BLaER1 treated with 17β-estradiol and CSF1 and Interleukin-3, amounts not matched to agents 10 nM and 100 nM (cell line): Measurements from ENCODE around the gene PTPRM.

Experiments used
- H3K27ac ChIP-seq, 11 experiments: shearing (Covaris generic); formaldehyde crosslinking; 2 replicates each; pipeline ENCODE4 v1.8.1; 2022
- H3K27me3 ChIP-seq, 11 experiments: shearing (Covaris generic); formaldehyde crosslinking; 2 replicates each; pipeline ENCODE4 v1.8.1; 2022
- H3K36me3 ChIP-seq, 11 experiments: shearing (Covaris generic); formaldehyde crosslinking; 2 replicates each; pipeline ENCODE4 v1.8.1; 2022
- H3K4me1 ChIP-seq, 10 experiments: shearing (Covaris generic); formaldehyde crosslinking; 2 replicates each; pipeline ENCODE4 v1.8.1; 2022
- H3K4me2 ChIP-seq, 11 experiments: shearing (Covaris generic); formaldehyde crosslinking; 2 replicates each; pipeline ENCODE4 v1.8.1; 2022
- H3K4me3 ChIP-seq, 10 experiments: shearing (Covaris generic); formaldehyde crosslinking; 2 replicates each; pipeline ENCODE4 v1.8.1; 2022
- H3K9ac ChIP-seq, 11 experiments: shearing (Covaris generic); formaldehyde crosslinking; 2 replicates each; pipeline ENCODE4 v1.8.1; 2022
- H3K9me3 ChIP-seq, 11 experiments: shearing (Covaris generic); formaldehyde crosslinking; replicated peaks in 1 of 11; 2 replicates each; pipeline ENCODE4 v1.8.1; 2022
- H4K20me1 ChIP-seq, 11 experiments: shearing (Covaris generic); formaldehyde crosslinking; 2 replicates each; pipeline ENCODE4 v1.8.1; 2022
- Cebpa-rat ChIP-seq, 11 experiments: shearing (Covaris generic); IDR thresholded peaks; 2 replicates each; pipeline ENCODE4 v1.8.1; 2022

PTPRM gene

DNA sequence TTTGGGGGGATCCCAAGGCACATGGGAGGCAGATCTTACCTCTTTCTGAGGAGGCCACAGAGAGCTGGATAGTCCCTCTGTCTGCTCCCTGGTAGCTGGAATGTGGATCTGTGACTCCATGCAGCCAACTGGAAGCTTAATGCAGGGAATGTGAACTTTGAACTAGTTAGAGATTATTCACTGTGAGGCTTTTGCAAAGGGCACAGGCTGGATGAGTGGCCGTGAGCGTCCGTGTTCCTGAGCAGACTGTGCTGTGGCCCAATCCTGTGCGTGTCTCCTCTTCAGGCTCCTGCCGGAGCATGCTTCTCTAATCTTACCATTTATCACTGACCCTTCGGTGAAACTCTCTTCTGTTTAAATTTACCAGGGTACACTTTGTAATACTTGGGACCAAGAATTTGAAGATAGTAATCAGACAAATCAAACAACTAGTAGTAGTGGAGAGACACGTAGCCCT is 187.6 kb downstream of the PTPRM start:
- no peaks in the 10 kb centered on the region for H3K4me1 ChIP-seq
- H3K4me3 ChIP-seq = no peak overlapping the region
- no peaks in the 10 kb centered on the region for H3K9me3 ChIP-seq
- no peak overlapping the region for H3K9ac ChIP-seq
- H3K27ac ChIP-seq = no peak overlapping the region
- no peak for TF ChIP-seq Cebpa-rat (IDR thresholded peaks at IDR 0.05)
- H3K36me3 ChIP-seq = no peaks in the 10 kb centered on the region
- H3K4me2 ChIP-seq = no peak overlapping the region
- H3K27me3 ChIP-seq = no peaks in the 10 kb centered on the region
- no peaks in the 10 kb centered on the region for H4K20me1 ChIP-seq

DNA sequence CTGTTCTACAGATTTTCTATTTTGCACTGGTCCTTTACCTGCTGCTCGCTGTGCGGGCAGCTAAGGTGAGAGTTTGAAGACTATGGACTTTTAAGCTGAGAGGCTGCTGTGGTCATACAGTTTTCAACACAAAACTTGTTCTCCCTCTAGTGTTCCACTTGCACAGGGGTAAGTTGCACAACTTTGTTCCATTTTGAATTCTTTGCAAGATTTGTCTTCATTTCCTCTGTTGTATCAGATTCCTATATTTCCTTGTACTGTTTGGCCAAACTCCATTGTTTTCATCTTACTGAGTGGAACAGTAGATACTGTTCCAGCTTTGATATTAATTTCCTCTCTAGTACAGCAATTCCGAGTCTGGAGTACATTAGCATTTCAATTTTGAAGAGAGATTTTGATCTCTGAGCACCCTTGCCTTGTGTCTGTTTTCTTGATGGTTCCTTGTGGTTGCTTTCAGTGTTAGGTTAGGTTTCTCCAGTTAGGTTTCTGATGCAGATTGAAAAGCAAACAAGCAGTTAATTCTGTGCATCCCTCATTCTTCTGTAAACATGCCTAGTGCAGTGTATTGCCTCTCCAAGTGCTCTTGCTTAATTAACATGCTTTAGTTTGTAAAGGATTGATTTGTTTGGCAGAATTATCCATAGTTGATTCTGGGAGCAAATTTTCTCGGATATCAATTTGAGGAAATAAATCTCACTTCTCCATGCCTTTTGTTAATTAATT is 188.8 kb downstream of the PTPRM start:
- no peak overlapping the region for H3K4me3 ChIP-seq
- H3K9me3 ChIP-seq = no peaks in the 10 kb centered on the region
- H3K27me3 ChIP-seq = no peaks in the 10 kb centered on the region
- H3K4me2 ChIP-seq = no peak overlapping the region
- TF ChIP-seq Cebpa-rat (IDR thresholded peaks at IDR 0.05) = no peak
- no peak overlapping the region for H3K27ac ChIP-seq
- H3K36me3 ChIP-seq = no peaks in the 10 kb centered on the region
- H4K20me1 ChIP-seq = no peaks in the 10 kb centered on the region
- H3K9ac ChIP-seq = no peak overlapping the region
- no peaks in the 10 kb centered on the region for H3K4me1 ChIP-seq

DNA sequence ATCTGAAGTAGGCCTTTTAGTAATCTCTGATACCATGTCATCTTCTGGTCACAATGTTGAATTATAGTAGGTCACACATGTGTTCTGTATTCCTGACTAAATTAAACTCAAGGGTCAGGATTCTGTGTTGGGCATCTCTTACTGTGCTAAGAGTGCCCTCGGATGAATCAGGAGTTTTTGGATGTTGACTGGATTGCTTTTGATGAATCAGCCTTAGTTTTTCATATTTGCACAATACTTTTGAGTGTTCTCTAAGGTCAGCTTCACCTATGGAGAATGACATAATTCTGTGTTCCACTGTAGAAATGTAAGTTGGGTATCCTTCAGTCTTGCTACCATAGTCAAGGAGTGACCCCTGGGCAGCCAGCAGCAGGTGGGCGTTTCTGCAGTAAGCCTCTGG is 190.1 kb downstream of the PTPRM start:
- H3K27ac ChIP-seq = no peak overlapping the region
- no peaks in the 10 kb centered on the region for H4K20me1 ChIP-seq
- no peaks in the 10 kb centered on the region for H3K36me3 ChIP-seq
- H3K9ac ChIP-seq = no peak overlapping the region
- no peak overlapping the region for H3K4me3 ChIP-seq
- no peaks in the 10 kb centered on the region for H3K4me1 ChIP-seq
- H3K27me3 ChIP-seq = no peaks in the 10 kb centered on the region
- no peaks in the 10 kb centered on the region for H3K9me3 ChIP-seq
- no peak for TF ChIP-seq Cebpa-rat (IDR thresholded peaks at IDR 0.05)
- H3K4me2 ChIP-seq = no peak overlapping the region

DNA sequence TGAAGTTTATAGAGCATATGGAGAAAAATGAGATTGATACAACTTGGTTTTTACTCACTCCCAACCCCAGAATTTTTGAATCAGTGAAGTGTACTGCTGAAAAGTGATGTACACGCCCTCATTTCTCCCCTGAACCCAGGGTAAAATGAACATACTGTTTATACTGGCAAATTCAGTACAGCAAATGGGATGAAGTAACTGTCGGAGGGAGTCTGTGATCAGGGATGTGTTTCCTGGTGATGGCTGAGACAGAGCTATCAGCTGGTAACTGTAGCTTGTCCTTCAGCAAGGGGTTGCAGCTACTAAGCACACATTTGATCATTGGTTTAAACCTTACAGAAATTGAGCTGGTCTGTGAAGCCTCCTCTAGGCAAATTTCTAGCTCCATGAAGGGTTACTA is 191.6 kb downstream of the PTPRM start:
- Histone ChIP-seq H3K4me1 (no peaks in the 10 kb centered on the region), H3K36me3 (no peaks in the 10 kb centered on the region), H4K20me1 (no peaks in the 10 kb centered on the region), H3K9ac (no peak overlapping the region), H3K9me3 (no peaks in the 10 kb centered on the region), H3K4me3 (no peak overlapping the region), H3K4me2 (no peak overlapping the region), H3K27ac (no peak overlapping the region), H3K27me3 (no peaks in the 10 kb centered on the region)
- TF ChIP-seq Cebpa-rat (IDR thresholded peaks at IDR 0.05) = no peak

DNA sequence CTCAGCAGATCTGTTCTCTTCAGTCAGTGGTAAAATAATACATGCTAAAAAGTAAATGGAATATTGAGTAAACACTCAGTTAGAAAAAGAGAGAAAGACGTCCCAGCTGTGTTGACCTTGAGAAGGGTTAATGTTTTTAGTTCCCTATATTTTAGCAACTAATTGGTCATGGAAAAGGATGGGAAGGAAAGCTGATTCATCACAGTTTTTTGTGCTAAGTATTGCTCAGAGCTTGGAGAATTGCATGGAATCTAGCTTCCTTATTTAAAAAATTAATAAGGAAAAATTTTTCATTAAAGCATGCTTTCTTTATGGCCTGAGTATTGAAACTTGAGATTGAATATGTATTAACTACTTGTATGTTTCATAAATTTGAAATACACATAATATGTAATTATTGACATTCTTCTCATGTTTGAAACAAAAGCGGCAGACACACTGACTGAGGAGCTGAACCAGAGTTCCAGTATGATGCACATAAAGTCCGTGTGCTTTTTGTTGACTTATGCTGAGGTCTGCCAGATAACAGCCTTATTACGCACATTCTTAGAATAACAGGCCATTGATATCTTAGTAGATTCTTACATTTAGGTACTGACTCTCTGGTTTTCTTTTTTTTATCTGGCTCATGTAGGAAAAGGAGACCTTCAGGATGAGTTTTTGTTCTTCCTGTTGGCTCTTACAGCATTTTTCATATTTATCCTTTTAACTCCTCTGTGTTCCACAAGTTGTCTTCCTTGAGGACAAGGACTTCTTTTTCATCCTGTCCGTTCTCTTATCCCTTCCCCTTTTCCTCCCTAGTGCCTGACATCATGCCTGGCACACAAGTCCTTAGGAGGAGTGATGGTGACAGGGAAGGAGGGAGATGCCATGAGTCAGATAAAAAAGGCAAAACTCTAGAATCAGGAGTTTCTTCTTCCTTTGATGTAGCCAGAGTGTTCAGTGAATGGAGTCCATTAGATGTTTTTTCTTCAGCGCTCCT is 194.1 kb downstream of the PTPRM start:
- Histone ChIP-seq H3K4me2 (no peak overlapping the region), H3K4me1 (no peaks in the 10 kb centered on the region)
- no peak for TF ChIP-seq Cebpa-rat (IDR thresholded peaks at IDR 0.05)

DNA sequence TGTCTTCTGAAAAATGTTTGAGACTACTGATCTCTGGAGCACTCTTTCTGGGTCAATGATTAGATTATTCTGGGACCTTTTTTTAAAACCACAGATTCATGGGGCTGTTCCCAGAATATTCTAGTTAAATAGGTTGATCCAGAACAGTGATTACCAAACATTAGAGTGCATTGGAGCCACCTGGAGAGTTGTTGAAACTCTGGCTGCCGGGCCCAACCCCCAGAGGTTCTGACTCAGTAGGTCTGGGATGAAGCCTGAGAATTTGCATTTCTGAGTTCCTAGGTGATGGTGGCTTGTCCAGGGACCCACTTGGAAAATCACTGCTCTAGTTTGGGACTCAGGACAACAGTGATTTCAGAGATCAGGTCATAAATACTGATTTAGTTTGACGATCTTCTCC is 197.3 kb downstream of the PTPRM start:
- Histone ChIP-seq H3K9ac (no peak overlapping the region), H3K4me1 (no peaks in the 10 kb centered on the region), H3K27me3 (no peaks in the 10 kb centered on the region), H3K4me2 (no peak overlapping the region), H3K27ac (no peak overlapping the region), H3K36me3 (no peaks in the 10 kb centered on the region), H3K4me3 (no peak overlapping the region), H4K20me1 (no peaks in the 10 kb centered on the region), H3K9me3 (no peaks in the 10 kb centered on the region)
- TF ChIP-seq Cebpa-rat (IDR thresholded peaks at IDR 0.05) = no peak

More for the DNA sequence above, 194.1 kb downstream of the PTPRM start:
- H3K27ac ChIP-seq = no peak overlapping the region
- no peaks in the 10 kb centered on the region for H3K27me3 ChIP-seq
- no peaks in the 10 kb centered on the region for H4K20me1 ChIP-seq
- H3K36me3 ChIP-seq = no peaks in the 10 kb centered on the region
- H3K4me3 ChIP-seq = no peak overlapping the region
- H3K9ac ChIP-seq = no peak overlapping the region
- no peaks in the 10 kb centered on the region for H3K9me3 ChIP-seq

DNA sequence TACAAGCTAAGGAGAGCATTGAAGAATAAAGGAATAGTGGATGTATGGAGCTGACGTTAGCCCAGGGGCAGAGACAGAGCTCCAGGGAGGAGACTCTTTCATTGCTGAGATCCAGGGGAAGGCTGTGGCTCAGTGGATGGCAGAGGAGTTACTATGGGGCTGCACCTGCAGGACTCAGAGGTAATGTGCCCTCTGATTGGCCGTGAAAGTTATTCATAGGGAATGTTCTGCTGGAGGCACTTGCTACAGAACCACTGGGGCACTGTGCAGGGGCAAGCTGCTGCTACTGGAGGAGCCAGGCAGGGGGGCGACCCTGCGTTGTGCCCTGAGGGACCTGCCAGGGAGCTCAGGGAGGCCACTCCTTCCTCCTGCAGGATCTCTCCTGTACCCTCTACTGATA is 199.2 kb downstream of the PTPRM start:
- no peak for TF ChIP-seq Cebpa-rat (IDR thresholded peaks at IDR 0.05)
- Histone ChIP-seq H3K9ac (no peak overlapping the region), H4K20me1 (no peaks in the 10 kb centered on the region), H3K27ac (no peak overlapping the region), H3K4me3 (no peak overlapping the region), H3K4me1 (no peaks in the 10 kb centered on the region; a peak in 1 of 20 replicates), H3K4me2 (no peak overlapping the region), H3K27me3 (no peaks in the 10 kb centered on the region), H3K9me3 (no peaks in the 10 kb centered on the region), H3K36me3 (no peaks in the 10 kb centered on the region)

DNA sequence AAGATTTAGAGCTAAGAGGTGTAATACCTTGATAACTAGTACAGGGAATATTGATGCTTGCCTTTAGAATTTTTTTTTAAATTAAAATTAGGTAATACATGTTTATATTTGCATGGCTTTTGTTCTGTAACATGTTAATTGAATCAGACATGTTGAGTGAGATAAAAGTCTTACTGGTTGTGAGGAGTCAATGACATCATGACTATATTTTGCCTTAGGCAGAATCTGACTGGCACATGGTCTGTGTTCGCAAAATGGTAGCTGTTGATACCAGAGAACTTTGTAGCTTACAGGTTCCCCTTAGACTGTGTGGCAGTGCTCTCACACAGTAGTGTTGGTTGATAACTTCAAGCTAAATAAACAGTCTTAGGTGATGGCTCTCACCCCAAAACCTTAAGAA is 199.7 kb downstream of the PTPRM start:
- Histone ChIP-seq H3K4me2 (no peak overlapping the region), H3K4me3 (no peak overlapping the region), H3K4me1 (peaks cover 0 to 3% (median 0%) of the 10 kb centered on the region in 10 experiments; a peak in 2 of 20 replicates), H3K36me3 (no peaks in the 10 kb centered on the region), H4K20me1 (no peaks in the 10 kb centered on the region), H3K9me3 (no peaks in the 10 kb centered on the region), H3K27me3 (no peaks in the 10 kb centered on the region), H3K9ac (no peak overlapping the region), H3K27ac (no peak overlapping the region)
- TF ChIP-seq Cebpa-rat (IDR thresholded peaks at IDR 0.05) = no peak

DNA sequence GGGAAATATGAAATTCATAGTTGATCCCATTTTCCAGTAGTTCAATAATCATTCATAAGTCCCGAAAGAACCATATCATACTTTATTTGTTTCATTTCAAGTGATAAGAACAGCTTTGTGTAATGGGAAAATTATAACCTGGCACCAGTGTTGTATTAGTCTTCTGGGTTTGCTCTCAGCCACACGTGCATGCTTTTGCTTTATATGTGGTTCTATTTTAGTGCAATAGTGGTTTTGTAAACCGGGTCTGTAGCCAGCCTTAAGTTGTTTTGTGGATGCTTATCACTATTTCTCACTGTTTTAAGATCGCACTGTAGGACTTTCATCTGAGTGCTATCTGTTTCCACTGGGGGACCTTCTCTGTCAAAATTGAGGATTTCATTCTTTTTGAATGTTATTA is 203.8 kb downstream of the PTPRM start:
- Histone ChIP-seq H3K36me3 (no peaks in the 10 kb centered on the region), H3K4me1 (peaks cover 0 to 35% (median 21%) of the 10 kb centered on the region in 10 experiments; a peak in 12 of 20 replicates), H4K20me1 (no peaks in the 10 kb centered on the region), H3K4me3 (no peak overlapping the region), H3K9ac (no peak overlapping the region), H3K4me2 (0 out of 22 replicates have a peak overlapping the region, but pooled peaks of 1 of the 11 experiments have one; percentile 5), H3K27me3 (no peaks in the 10 kb centered on the region), H3K27ac (no peak overlapping the region), H3K9me3 (no peaks in the 10 kb centered on the region)
- TF ChIP-seq Cebpa-rat (IDR thresholded peaks at IDR 0.05) = no peak
